Measurements from ENCODE around the gene SORCS1.
"Not testable (repeated sequence)": the region's sequence is repeated elsewhere in the genome, so short reads cannot be mapped to it uniquely, and the experiment has no call there.

- not testable (repeated sequence) for TF ChIP-seq CTCF (IDR thresholded peaks at IDR 0.05); ZFX (IDR thresholded peaks at IDR 0.05; ENCODE audit: borderline replicate concordance)
Observed at GRCh38 chr10:107024033-107024432, 140.5 kb downstream of the SORCS1 start.
